ENCODE data around the gene RPL38. TPM values are rescaled to one million over a fixed set of nuclear protein-coding genes. Genes with fewer than 3 reads are reported as not detected.
A peak's percentile ranks its signal among the peaks of the same experiment; 100 is the strongest.

The RPL38 gene
- total RNA-seq, 1 experiment from 2014 or later = 3,689 TPM

DNA sequence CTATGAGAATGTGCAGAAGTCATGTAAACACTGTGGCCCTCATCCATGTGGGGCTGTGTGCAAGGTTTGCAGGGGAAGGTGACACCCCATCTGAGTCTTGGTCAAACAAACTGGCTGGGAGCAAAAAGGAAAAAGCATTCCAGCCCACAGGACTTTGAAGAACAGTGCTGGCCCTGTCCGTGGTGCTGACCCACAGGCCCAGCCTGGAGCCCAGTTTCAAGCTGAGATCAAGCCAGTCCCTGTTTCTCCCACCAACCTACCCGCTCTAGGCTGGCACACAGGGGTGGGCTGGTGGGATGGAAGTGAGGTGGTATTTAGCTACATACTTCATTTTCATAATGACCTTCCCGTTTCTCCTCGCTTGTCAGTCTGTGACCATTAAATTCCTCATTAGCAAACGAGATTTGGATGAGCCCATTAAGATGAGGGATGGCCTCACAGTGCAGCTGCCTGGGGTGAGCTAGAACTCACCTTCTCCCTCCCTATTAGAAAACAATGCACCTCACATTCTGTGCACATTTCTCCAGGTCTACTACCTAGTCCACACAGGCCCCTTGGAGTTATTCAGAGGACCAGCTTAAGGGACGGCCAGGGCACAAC is 12.6 kb upstream of the RPL38 start:
- Histone ChIP-seq H3K79me2 (ENCODE audit: low read length) (no peaks in the 10 kb centered on the region), H2AFZ (ENCODE audit: low read length) (no peak overlapping the region), H3K36me3 (ENCODE audit: low read depth, low read length) (no peaks in the 10 kb centered on the region), H4K20me1 (ENCODE audit: low read length) (no peaks in the 10 kb centered on the region), H3K9me3 (ENCODE audit: low read length) (no peaks in the 10 kb centered on the region), H3F3A (ENCODE audit: low read length, unreplicated experiment) (no peaks in the 10 kb centered on the region), H3K9me2 (replicated peaks; ENCODE audit: low read length) (no peaks in the 10 kb centered on the region), H3K9ac (ENCODE audit: low read length) (no peak overlapping the region), H3K27me3 (ENCODE audit: low read length) (peaks cover 30% of the 10 kb centered on the region), H3K4me1 (ENCODE audit: insufficient read depth, low read length) (peaks cover 5% of the 10 kb centered on the region; the same call in 1 of the 2 replicates), H3K27ac (ENCODE audit: low read length) (no peak overlapping the region), H3K4me2 (ENCODE audit: low read length) (no peak overlapping the region), H3K4me3 (ENCODE audit: low read length) (no peak overlapping the region)
- peak; percentile 49 for DNase-seq
- intact Hi-C loops (cut with micrococcal nuclease) = loop anchor here (5.0 kb wide), 1 partner anchor 764 kb away; no protein-coding TSS in a partner anchor
- no peak for TF ChIP-seq EZH2phosphoT487 (IDR thresholded peaks at IDR 0.05; ENCODE audit: borderline replicate concordance, low read length)
- TF ChIP-seq, protein P1, sequence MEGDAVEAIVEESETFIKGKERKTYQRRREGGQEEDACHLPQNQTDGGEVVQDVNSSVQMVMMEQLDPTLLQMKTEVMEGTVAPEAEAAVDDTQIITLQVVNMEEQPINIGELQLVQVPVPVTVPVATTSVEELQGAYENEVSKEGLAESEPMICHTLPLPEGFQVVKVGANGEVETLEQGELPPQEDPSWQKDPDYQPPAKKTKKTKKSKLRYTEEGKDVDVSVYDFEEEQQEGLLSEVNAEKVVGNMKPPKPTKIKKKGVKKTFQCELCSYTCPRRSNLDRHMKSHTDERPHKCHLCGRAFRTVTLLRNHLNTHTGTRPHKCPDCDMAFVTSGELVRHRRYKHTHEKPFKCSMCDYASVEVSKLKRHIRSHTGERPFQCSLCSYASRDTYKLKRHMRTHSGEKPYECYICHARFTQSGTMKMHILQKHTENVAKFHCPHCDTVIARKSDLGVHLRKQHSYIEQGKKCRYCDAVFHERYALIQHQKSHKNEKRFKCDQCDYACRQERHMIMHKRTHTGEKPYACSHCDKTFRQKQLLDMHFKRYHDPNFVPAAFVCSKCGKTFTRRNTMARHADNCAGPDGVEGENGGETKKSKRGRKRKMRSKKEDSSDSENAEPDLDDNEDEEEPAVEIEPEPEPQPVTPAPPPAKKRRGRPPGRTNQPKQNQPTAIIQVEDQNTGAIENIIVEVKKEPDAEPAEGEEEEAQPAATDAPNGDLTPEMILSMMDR (conservative IDR thresholded peaks at IDR 0.05; ENCODE audit: low read depth, low read length) = no peak
- no peak for TF ChIP-seq EZH2 (IDR thresholded peaks at IDR 0.05; ENCODE audit: low read length, unreplicated experiment)
- POLR2A ChIA-PET (ENCODE audit: unreplicated experiment) = no interaction called here
- CTCF ChIA-PET = no interaction called here
- BruUV-seq (replicated peaks) = no TSS peak
- no peak; the same call in 1 of the 2 replicates for ATAC-seq

DNA sequence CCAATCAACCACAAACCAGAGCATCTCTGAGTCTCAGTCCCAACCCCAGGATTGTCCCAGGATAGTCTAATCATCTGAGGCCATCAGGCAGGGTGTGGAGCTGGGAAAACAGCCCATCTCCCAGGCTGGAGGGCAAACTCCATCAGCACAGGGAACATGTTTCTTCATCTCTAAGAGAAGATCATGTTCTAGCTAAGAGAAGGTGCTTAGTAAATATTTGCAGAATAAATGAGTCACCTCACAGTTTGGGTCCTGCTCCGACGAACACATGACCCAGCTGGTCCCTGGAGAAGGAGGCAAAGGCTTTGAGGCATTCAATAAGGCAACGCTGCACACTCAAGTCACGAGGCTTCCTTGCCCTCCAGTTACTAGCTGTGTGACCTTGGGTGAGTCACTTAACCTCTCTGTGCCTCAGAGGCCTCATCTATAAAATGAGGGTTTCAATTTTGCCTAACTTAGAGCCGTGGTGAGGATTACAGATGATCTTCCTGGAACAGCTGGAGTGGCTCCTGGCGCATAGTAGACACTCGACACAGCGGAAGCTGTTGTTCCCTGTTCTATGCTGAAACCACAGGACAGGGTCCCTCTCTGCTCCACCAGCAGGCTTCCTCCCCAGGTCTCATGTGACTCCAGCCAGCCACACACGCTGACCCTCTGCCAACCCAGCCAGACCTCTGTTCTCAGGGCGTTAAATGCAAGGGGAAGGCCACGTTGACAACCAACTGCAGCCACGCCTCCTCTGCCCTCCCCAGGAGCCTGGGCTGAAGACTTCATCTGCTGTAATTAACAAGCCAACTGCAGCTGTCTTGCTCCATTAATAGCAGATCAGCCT is 10.3 kb upstream of the RPL38 start:
- Histone ChIP-seq H3K9me2 (replicated peaks; ENCODE audit: low read length) (no peaks in the 10 kb centered on the region), H3K9me3 (ENCODE audit: low read length) (no peaks in the 10 kb centered on the region), H3F3A (ENCODE audit: low read length, unreplicated experiment) (no peaks in the 10 kb centered on the region), H3K4me2 (ENCODE audit: low read length) (no peak overlapping the region), H3K4me3 (ENCODE audit: low read length) (no peak overlapping the region), H3K27me3 (ENCODE audit: low read length) (peaks cover 33% of the 10 kb centered on the region), H2AFZ (ENCODE audit: low read length) (no peak overlapping the region), H3K9ac (ENCODE audit: low read length) (no peak overlapping the region), H3K4me1 (ENCODE audit: insufficient read depth, low read length) (peaks cover 5% of the 10 kb centered on the region; the same call in 1 of the 2 replicates), H3K27ac (ENCODE audit: low read length) (no peak overlapping the region), H4K20me1 (ENCODE audit: low read length) (no peaks in the 10 kb centered on the region), H3K79me2 (ENCODE audit: low read length) (no peaks in the 10 kb centered on the region), H3K36me3 (ENCODE audit: low read depth, low read length) (no peaks in the 10 kb centered on the region)
- intact Hi-C loops (cut with micrococcal nuclease) = loop anchor here (5.0 kb wide), 1 partner anchor 766 kb away; no protein-coding TSS in a partner anchor
- CTCF ChIA-PET = no interaction called here
- DNase-seq = peak; percentile 73
- no peak for TF ChIP-seq EZH2phosphoT487 (IDR thresholded peaks at IDR 0.05; ENCODE audit: borderline replicate concordance, low read length)
- TF ChIP-seq, protein P1 (conservative IDR thresholded peaks at IDR 0.05; ENCODE audit: low read depth, low read length) = no peak
- no peak for TF ChIP-seq EZH2 (IDR thresholded peaks at IDR 0.05; ENCODE audit: low read length, unreplicated experiment)
- no TSS peak for BruUV-seq (replicated peaks)
- ATAC-seq = peak; percentile 91
- POLR2A ChIA-PET (ENCODE audit: unreplicated experiment) = interaction anchor here (0.6 kb wide), 1 partner anchor 52 kb away, joined by 5 read pairs; no protein-coding TSS in a partner anchor
